GM12878 (cell line): Measurements from ENCODE around the gene BAIAP2L1. TPM values are rescaled to one million over a fixed set of nuclear protein-coding genes. Genes with fewer than 3 reads are reported as not detected.

ENCODE experiments used
- ATAC-seq: fragments of 200-7000 bp; cut with Tn5 transposase; 3 replicates; pipeline ENCODE4 v1.9.1; 2020; ENCODE audit warnings: mild to moderate bottlenecking, moderate library complexity
- BruUV-seq: library from RNA; stranded (reverse); fragments of 400-500 nt; replicated peaks from 2 replicates; lab custom pipeline; 2021; lab: Mats Ljungman, UMichigan
- CTCF ChIA-PET: fragments of 300-600 bp; sonication (Branson Sonifier 250); formaldehyde crosslinking; extraction: SDS; loops from one replicate; lab custom pipeline; 2021; ENCODE audit warnings: inconsistent platforms; lab: Yijun Ruan, JAX
- POLR2A ChIA-PET: fragments of 350-600 bp; formaldehyde crosslinking; extraction: SDS; loops from one replicate; lab custom pipeline; 2021; ENCODE audit warnings: inconsistent platforms; lab: Charles Lee
- RAD21 ChIA-PET: fragments of 300-600 bp; sonication (Branson Sonifier 250); formaldehyde crosslinking; loops from one replicate; lab custom pipeline; 2023; ENCODE audit warnings: antibody characterized with exemption; ENCODE audit not compliant: unreplicated experiment; lab: Charles Lee
- SMC1A ChIA-PET: fragments of 300-600 bp; sonication (Branson Sonifier 250); formaldehyde crosslinking; loops from one replicate; lab custom pipeline; 2023; ENCODE audit not compliant: unreplicated experiment, uncharacterized antibody; lab: Charles Lee
- DNase-seq: peaks from one replicate; pipeline ENCODE4 v3.0.0-alpha.2; 2011; ENCODE audit warnings: low read depth, low spot score
- FAIRE-seq: peaks from 3 replicates; lab custom pipeline; 2011; peaks lifted over from hg19 to GRCh38; lab: Jason Lieb, UNC
- H2AFZ ChIP-seq: 2 replicates; pipeline ENCODE4 v1.6.0; 2011; ENCODE audit warnings: low read depth, low read length, control low read depth; ENCODE audit not compliant: control insufficient read depth
- H3K27ac ChIP-seq: 2 replicates; pipeline ENCODE4 v1.5.1; 2011; ENCODE audit warnings: control low read depth; ENCODE audit not compliant: control insufficient read depth, insufficient read depth
- H3K27me3 ChIP-seq, 2 experiments: replicated peaks in 1 of 2; 2 replicates each; pipeline versions ENCODE4 v1.6.0 to v1.6.1; 2011; ENCODE audit warnings: low read length in 1 of 2; ENCODE audit not compliant: control insufficient read depth in 2 of 2, insufficient read depth in 2 of 2
- H3K36me3 ChIP-seq, 2 experiments: 2 replicates each; pipeline ENCODE4 v1.5.1; 2011; ENCODE audit warnings: low read length in 1 of 2; ENCODE audit not compliant: control insufficient read depth in 2 of 2, insufficient read depth in 2 of 2
- H3K4me1 ChIP-seq: 2 replicates; pipeline ENCODE4 v1.6.1; 2011; ENCODE audit warnings: mild to moderate bottlenecking, low read length, moderate library complexity, mixed read lengths; ENCODE audit not compliant: control insufficient read depth, insufficient read depth
- H3K4me2 ChIP-seq: 2 replicates; pipeline ENCODE4 v1.6.0; 2011; ENCODE audit warnings: control low read depth; ENCODE audit not compliant: control insufficient read depth, insufficient read depth
- H3K4me3 ChIP-seq: fragments of 200-600 bp; sonication (generic); 2 replicates; pipeline ENCODE4 v1.5.1; 2016
- H3K79me2 ChIP-seq: 2 replicates; pipeline ENCODE4 v1.6.0; 2011; ENCODE audit warnings: low read length; ENCODE audit not compliant: control insufficient read depth, insufficient read depth
- H3K9ac ChIP-seq: 2 replicates; pipeline ENCODE4 v1.8.0; 2011; ENCODE audit warnings: low read length, control low read depth, mixed read lengths; ENCODE audit not compliant: control insufficient read depth, insufficient read depth
- H3K9me3 ChIP-seq: replicated peaks from 3 replicates; pipeline ENCODE4 v1.5.1; 2011; ENCODE audit warnings: mild to moderate bottlenecking, low read length; ENCODE audit not compliant: control insufficient read depth, insufficient read depth
- H4K20me1 ChIP-seq: 2 replicates; pipeline ENCODE4 v1.6.0; 2011; ENCODE audit not compliant: control insufficient read depth, insufficient read depth
- BHLHE40 ChIP-seq, 2 experiments: fragments of 450-650 bp in 1 of 2; IDR thresholded peaks; 2 replicates each; pipeline ENCODE4 v1.6.1; 2011 to 2017; ENCODE audit warnings: low read depth in 2 of 2, borderline replicate concordance in 1 of 2, improper control_type of control experiment in 1 of 2, low read length in 1 of 2, mild to moderate bottlenecking in 1 of 2
- BRCA1 ChIP-seq: IDR thresholded peaks from 2 replicates; pipeline ENCODE4 v1.6.1; 2011; ENCODE audit warnings: low read depth, low read length, improper control_type of control experiment
- CHD4 ChIP-seq: fragments of 200-600 bp; sonication (generic); IDR thresholded peaks from 2 replicates; pipeline ENCODE4 v1.6.1; 2016; ENCODE audit warnings: mild to moderate bottlenecking
- EGR1 ChIP-seq, 2 experiments: IDR thresholded peaks; 1 replicate in 1 of 2; 2 replicates in 1 of 2; pipeline ENCODE4 v1.6.1; 2011 to 2012; ENCODE audit warnings: low read depth in 2 of 2, low read length in 2 of 2, borderline replicate concordance in 1 of 2, mild to moderate bottlenecking in 1 of 2, moderate library complexity in 1 of 2
- GATAD2B ChIP-seq: fragments of 450-650 bp; conservative IDR thresholded peaks from 2 replicates; pipeline ENCODE4 v1.6.1; 2017; ENCODE audit warnings: low read depth, mild to moderate bottlenecking, moderate library complexity
- MTA2 ChIP-seq: fragments of 450-650 bp; IDR thresholded peaks from 2 replicates; pipeline ENCODE4 v1.6.1; 2016; ENCODE audit warnings: low read depth, mild to moderate bottlenecking, moderate library complexity
- NFYA ChIP-seq: IDR thresholded peaks from 2 replicates; pipeline ENCODE4 v1.6.1; 2011; ENCODE audit warnings: low read depth, mild to moderate bottlenecking, low read length, improper control_type of control experiment, borderline replicate concordance
- RUNX3 ChIP-seq: IDR thresholded peaks from 2 replicates; pipeline ENCODE4 v1.6.1; 2012; ENCODE audit warnings: low read length, inconsistent platforms
- SMAD5 ChIP-seq: IDR thresholded peaks from 2 replicates; pipeline ENCODE4 v1.6.1; 2016; ENCODE audit warnings: antibody characterized with exemption, low read depth
- SPI1 ChIP-seq: IDR thresholded peaks from 2 replicates; pipeline ENCODE4 v1.6.1; 2011; ENCODE audit warnings: low read depth, mild to moderate bottlenecking, low read length, moderate library complexity, borderline replicate concordance; ENCODE audit not compliant: insufficient read depth
- ZSCAN29 ChIP-seq: fragments of 450-650 bp; IDR thresholded peaks from 2 replicates; pipeline ENCODE4 v1.6.1; 2017; ENCODE audit warnings: mild to moderate bottlenecking, moderate library complexity
- WGBS: methylation state at CpG from one replicate; pipeline ENCODE4 v1.1.6; 2016; ENCODE audit warnings: low lambda C conversion rate; ENCODE audit not compliant: insufficient replicate concordance, insufficient coverage; ENCODE audit errors: missing lambda C conversion rate; 5-methylcytosine and 5-hydroxymethylcytosine counted together
- in situ Hi-C: fragments of 300-500 bp; cut with MboI; formaldehyde crosslinking; loops from 9 replicates; pipeline ENCODE4 v1.14.3; 2018; ENCODE audit warnings: mixed read lengths
- intact Hi-C: fragments of 100-400 bp; cut with micrococcal nuclease; formaldehyde crosslinking; loops from one replicate; pipeline ENCODE4 v1.14.2; 2022; ENCODE audit not compliant: unreplicated experiment
- polyA plus RNA-seq, 11 experiments: library from polyadenylated mRNA; depleted of rRNA in 4 of 11; unstranded in 6 of 11; stranded (reverse) in 5 of 11; fragments of >200 nt; fragmentation: Nextera tagmentation in 4 of 11; fragmentation: Illumina TruSeq in 1 of 11; extraction: Ambion mirVana in 4 of 11; extraction: Trizol in 1 of 11; gene quantifications; 1 replicate in 1 of 11; 2 replicates in 10 of 11; pipeline versions ENCODE4 v1.2.1 to v1.2.3, GENCODE V29; 2011 to 2016; ENCODE audit warnings: inconsistent platforms in 2 of 11, missing spikeins in 2 of 11, low read depth in 1 of 11
- total RNA-seq, 4 experiments: library from RNA; depleted of rRNA in 3 of 4; stranded (reverse); fragments of >200 nt in 3 of 4; fragmentation: Illumina TruSeq in 1 of 4; extraction: Trizol in 1 of 4; gene quantifications; 2 replicates each; pipeline versions ENCODE4 v1.2.1 to v1.2.3, GENCODE V29; 2013 to 2021
- TF ChIP-seq, protein P1 (sequence below): IDR thresholded peaks from 2 replicates; pipeline ENCODE4 v1.6.1; 2012; ENCODE audit warnings: low read depth, low read length, improper control_type of control experiment
- TF ChIP-seq, protein P2 (sequence below): IDR thresholded peaks from 2 replicates; pipeline ENCODE4 v1.6.1; 2012; ENCODE audit warnings: mild to moderate bottlenecking, low read depth, low read length

The BAIAP2L1 gene
- total and polyA plus RNA-seq, 10 of the 15 experiments (the other 5 are each of a cell fraction or from before 2014, with no cell fraction given), result 8.9 to 60.2 (median 35.7) TPM

DNA sequence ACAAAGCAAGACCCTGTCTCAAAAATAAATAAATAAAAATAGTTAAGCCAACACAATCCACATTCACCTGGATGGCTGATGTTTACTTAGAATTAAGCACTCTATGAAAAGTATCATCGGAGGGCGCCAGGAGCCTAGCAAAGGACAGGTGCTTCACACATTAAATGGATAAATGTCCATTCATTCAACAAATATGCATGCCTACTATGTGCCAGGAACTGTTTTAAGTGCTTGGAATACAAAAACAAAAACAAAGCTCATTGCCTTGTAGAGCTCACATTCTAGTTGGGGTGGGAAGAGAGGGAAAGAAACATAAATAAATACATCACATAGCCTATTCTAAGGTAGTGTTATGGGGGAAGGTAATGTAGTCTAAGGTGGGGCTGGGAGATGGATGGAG, 4.1 kb downstream of the BAIAP2L1 start:
- Histone ChIP-seq H3K27me3 (no peaks in the 10 kb centered on the region), H3K9ac (no peak overlapping the region), H3K4me1 (no peaks in the 10 kb centered on the region), H3K27ac (no peak overlapping the region), H3K4me3 (no peak overlapping the region), H2AFZ (no peak overlapping the region), H3K36me3 (no peaks in the 10 kb centered on the region), H4K20me1 (no peaks in the 10 kb centered on the region), H3K4me2 (no peak overlapping the region; the same call in 1 of the 2 replicates), H3K9me3 (no peaks in the 10 kb centered on the region; the same call in 2 of the 3 replicates), H3K79me2 (peaks cover 53% of the 10 kb centered on the region)
- intact Hi-C loops (no loop called here), in situ Hi-C loops (no loop called here)
- WGBS, result 96% methylated on average over 2 of the region's 2 CpGs
- ChIA-PET CTCF (interaction anchor here (1.2 kb wide), 1 partner anchor 375 kb away, joined by 4 read pairs; no protein-coding TSS in a partner anchor), SMC1A (no interaction called here), RAD21 (interaction anchor here (0.6 kb wide), 1 partner anchor 24 kb away, joined by 4 read pairs; no protein-coding TSS in a partner anchor), POLR2A (interaction anchor here (0.6 kb wide), 2 partner anchors 25 to 26 kb away, joined by 3 read pairs; no protein-coding TSS in a partner anchor)
- ATAC-seq (no peak), FAIRE-seq (no peak), DNase-seq (no peak)
- TF ChIP-seq BRCA1 (no peak), ZSCAN29 (no peak), EGR1 (IDR thresholded peaks at IDR 0.05; ENCODE audit: borderline replicate concordance in 1 of 2, low read depth in 2 of 2, low read length in 2 of 2) (no peak), NFYA (no peak), GATAD2B (no peak), SMAD5 (no peak)
- TSS peak; percentile 36 for BruUV-seq

DNA sequence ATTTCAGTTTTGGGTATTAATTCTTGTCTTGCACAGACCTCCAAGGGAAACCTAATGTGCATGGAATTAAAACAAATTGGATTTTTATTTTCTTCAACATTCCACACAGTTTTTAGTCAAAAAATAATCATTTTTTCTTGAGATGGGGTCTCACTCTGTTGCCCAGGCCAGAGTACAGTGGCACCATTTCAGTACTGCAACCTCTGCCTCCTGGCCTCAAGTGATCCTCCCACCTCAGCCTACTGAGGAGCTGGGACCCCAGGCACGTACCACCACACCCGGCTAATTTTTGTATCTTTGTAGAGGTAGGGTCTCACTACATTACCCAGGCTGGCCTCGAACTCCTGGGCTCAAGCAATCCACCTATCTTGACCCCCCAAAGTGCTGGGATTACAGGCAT, 4.9 kb downstream of the BAIAP2L1 start:
- SMC1A ChIA-PET, result interaction anchor here (1.0 to 1.2 kb wide), 3 partner anchors 10 to 227 kb away, joined by 3 to 4 read pairs (median 4); no protein-coding TSS in a partner anchor
- no peak for TF ChIP-seq CHD4
- no peak for TF ChIP-seq MTA2
- TF ChIP-seq, protein P1, sequence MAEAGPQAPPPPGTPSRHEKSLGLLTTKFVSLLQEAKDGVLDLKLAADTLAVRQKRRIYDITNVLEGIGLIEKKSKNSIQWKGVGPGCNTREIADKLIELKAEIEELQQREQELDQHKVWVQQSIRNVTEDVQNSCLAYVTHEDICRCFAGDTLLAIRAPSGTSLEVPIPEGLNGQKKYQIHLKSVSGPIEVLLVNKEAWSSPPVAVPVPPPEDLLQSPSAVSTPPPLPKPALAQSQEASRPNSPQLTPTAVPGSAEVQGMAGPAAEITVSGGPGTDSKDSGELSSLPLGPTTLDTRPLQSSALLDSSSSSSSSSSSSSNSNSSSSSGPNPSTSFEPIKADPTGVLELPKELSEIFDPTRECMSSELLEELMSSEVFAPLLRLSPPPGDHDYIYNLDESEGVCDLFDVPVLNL, result no peak
- TF ChIP-seq SPI1, result no peak
- TF ChIP-seq, protein P2, sequence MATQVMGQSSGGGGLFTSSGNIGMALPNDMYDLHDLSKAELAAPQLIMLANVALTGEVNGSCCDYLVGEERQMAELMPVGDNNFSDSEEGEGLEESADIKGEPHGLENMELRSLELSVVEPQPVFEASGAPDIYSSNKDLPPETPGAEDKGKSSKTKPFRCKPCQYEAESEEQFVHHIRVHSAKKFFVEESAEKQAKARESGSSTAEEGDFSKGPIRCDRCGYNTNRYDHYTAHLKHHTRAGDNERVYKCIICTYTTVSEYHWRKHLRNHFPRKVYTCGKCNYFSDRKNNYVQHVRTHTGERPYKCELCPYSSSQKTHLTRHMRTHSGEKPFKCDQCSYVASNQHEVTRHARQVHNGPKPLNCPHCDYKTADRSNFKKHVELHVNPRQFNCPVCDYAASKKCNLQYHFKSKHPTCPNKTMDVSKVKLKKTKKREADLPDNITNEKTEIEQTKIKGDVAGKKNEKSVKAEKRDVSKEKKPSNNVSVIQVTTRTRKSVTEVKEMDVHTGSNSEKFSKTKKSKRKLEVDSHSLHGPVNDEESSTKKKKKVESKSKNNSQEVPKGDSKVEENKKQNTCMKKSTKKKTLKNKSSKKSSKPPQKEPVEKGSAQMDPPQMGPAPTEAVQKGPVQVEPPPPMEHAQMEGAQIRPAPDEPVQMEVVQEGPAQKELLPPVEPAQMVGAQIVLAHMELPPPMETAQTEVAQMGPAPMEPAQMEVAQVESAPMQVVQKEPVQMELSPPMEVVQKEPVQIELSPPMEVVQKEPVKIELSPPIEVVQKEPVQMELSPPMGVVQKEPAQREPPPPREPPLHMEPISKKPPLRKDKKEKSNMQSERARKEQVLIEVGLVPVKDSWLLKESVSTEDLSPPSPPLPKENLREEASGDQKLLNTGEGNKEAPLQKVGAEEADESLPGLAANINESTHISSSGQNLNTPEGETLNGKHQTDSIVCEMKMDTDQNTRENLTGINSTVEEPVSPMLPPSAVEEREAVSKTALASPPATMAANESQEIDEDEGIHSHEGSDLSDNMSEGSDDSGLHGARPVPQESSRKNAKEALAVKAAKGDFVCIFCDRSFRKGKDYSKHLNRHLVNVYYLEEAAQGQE, result no peak
- TF ChIP-seq RUNX3, result no peak
- TF ChIP-seq BHLHE40 (IDR thresholded peaks at IDR 0.05; ENCODE audit: borderline replicate concordance in 1 of 2, low read depth in 2 of 2, low read length in 1 of 2), result no peak

More for the DNA sequence above, 4.9 kb downstream of the BAIAP2L1 start:
- WGBS, result 94% methylated on average over 3 of the region's 3 CpGs
- in situ Hi-C loops (no loop called here), intact Hi-C loops (no loop called here)
- Histone ChIP-seq H3K9me3 (no peaks in the 10 kb centered on the region; the same call in 2 of the 3 replicates), H3K27ac (no peak overlapping the region), H4K20me1 (no peaks in the 10 kb centered on the region), H3K79me2 (peaks cover 55% of the 10 kb centered on the region), H3K9ac (no peak overlapping the region), H2AFZ (no peak overlapping the region), H3K36me3 (no peaks in the 10 kb centered on the region), H3K4me3 (no peak overlapping the region), H3K4me2 (no peak overlapping the region), H3K4me1 (no peaks in the 10 kb centered on the region), H3K27me3 (no peaks in the 10 kb centered on the region)
- ChIA-PET POLR2A (interaction anchor here (0.6 kb wide), 1 partner anchor 781 kb away, joined by 6 read pairs; no protein-coding TSS in a partner anchor), CTCF (interaction anchor here (0.6 to 1.2 kb wide), 2 partner anchors 124 to 375 kb away, joined by 3 to 4 read pairs; no protein-coding TSS in a partner anchor), RAD21 (interaction anchor here (0.7 kb wide), 1 partner anchor 143 kb away, joined by 3 read pairs; no protein-coding TSS in a partner anchor)
- BruUV-seq, result no TSS peak
- FAIRE-seq (no peak), ATAC-seq (no peak), DNase-seq (no peak)
